GM18505 (cell line): ENCODE results near the gene PTPRD.

Experiments used
- ATAC-seq: cut with Tn5 transposase; IDR thresholded peaks from one replicate; pipeline ENCODE4 v1.9.1; 2021; ENCODE audit not compliant: unreplicated experiment
- POLR2A ChIP-seq: IDR thresholded peaks from 4 replicates; pipeline ENCODE4 v1.6.1; 2011; ENCODE audit warnings: borderline replicate concordance; ENCODE audit not compliant: insufficient read depth, insufficient read length; ENCODE audit errors: extremely low read depth

Gene PTPRD

DNA sequence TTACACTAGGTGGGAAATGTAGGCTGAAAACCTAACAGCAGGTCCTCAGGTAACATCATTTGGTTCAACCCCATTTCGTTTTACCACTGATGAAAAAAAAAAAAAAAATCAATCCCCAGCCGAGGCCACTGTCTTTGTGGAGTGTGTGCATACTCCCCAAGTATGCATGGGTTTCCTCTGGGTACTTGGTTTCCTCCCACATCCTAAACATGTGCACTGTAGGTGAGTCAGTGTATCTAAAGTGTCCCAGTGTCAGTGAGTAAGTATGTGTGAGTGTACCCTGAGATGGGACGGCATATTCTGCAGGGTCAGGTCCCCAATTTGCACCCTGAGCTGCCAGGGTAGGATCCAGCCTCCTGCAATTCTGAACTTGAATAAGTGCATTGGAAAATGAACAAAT, 1846.7 kb downstream of the PTPRD start:
- no peak for TF ChIP-seq POLR2A
- ATAC-seq, result no peak

- ATAC-seq, result no peak
- no peak for TF ChIP-seq POLR2A
These were observed 1848.8 kb downstream of the PTPRD start for GRCh38 chr9:8764051-8764450.

DNA sequence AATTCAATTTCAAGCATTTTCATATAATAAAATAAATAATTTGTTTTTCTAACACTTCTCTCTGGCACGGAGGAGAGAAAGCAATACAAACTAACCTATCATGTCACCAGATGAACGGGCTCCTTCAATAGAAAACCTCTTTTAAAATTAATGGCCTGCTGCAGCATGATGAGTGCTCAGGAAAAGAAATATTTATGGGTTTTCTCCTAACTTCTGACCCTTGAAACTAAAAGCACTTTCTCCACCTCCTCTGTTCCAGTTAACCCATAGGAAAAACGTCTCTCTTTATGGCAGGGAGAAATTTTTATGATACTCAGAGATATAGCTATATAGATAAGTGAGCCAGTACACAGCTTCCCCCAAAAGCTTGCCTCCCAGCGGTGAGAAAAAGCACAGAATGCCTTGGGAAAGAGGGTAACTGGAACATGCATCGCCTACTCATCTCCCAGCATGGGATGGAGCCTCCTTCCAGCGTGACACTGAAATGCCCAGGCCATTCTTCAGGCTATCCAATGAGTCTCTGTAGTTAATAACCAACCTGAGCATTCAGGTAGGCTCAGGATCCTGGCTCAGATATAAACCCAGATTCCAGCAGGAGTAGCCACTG, 1850.2 kb downstream of the PTPRD start:
- ATAC-seq, result no peak
- no peak for TF ChIP-seq POLR2A

DNA sequence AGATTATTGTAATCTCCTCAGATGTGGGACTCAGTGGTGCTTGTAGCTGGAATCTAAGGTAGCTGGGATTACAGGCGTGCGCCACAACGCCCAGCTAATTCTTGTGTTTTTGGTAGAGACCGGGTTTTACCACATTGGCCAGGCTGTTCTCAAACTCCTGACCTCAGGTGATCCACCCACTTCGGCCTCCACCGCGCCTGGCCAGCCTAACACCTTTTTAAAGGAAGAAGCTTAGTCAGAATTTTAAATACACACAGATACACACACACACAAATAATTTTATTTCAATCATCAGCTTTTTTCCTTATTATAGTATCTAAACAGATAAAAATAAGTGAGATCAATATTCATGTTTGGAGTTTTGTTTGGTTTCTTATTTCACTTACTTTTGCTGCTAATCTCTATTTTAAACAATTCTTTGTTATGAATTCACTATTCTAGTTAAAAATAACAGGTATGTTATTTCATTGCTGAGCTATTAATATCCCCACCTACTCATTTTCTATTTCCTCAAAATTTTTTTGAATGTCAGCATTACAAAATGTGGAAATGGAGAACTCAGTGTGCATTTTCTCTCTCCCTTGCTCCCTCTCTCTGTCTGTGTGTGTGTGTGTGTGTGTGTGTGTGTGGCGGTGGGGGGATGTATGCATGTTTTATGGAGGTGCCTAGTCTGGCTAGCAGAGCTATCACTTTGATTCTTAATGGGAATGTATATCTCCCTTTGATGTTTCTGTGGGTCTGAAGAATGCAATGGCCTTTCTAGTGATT, 1852.6 kb downstream of the PTPRD start:
- no peak for ATAC-seq
- TF ChIP-seq POLR2A, result no peak

DNA sequence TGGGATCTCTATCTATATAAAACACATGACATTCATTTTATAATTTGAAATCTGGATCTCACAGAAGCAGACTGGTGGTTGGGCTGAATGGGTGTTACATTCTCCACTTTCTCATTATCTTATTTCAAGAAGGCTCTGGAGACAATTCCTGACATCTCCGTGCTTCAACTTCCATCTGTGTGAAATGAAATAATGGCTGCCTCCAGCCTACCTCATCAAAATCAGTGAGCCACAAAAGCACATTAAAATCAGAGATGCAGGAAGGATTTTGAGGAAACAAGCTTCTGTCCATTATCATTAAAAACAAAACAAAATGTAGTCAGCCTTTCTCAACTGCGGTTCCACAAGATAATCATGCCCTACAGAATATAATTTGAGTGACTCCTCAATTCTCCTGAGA, 1854.9 kb downstream of the PTPRD start:
- TF ChIP-seq POLR2A, result no peak
- ATAC-seq, result no peak

DNA sequence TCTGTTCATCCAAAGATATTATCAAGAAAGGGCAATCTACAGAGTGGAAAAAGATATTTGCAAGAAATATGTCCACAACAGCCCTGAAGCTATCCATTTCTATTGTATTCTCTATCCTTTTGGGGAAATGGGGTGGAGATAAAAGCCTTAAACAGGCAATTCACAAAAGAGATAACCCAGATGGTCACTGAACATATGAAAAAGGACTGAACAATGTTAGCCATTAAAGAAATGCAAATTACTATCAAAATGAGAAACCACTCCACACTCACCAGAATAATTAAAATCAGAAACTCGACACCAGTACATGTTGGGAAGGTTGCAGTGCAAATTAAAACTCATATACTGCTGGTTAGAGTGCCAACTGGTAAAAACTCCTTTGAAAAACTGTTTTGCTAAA, 1858.1 kb downstream of the PTPRD start:
- no peak for ATAC-seq
- TF ChIP-seq POLR2A, result no peak

GRCh38 chr9:8751406-8751930, 1861.3 kb downstream of the PTPRD start:
- no peak for ATAC-seq
- TF ChIP-seq POLR2A, result no peak

- no peak for TF ChIP-seq POLR2A
- no peak for ATAC-seq
These were observed 1862.2 kb downstream of the PTPRD start for GRCh38 chr9:8750639-8751051.

GRCh38 chr9:8745347-8745746, 1867.5 kb downstream of the PTPRD start:
- TF ChIP-seq POLR2A, result no peak
- ATAC-seq, result no peak

GRCh38 chr9:8738945-8739344, 1873.9 kb downstream of the PTPRD start:
- TF ChIP-seq POLR2A, result no peak
- no peak for ATAC-seq

- no peak for ATAC-seq
- TF ChIP-seq POLR2A, result no peak
These were observed 1876.0 kb downstream of the PTPRD start for GRCh38 chr9:8736805-8737204.

DNA sequence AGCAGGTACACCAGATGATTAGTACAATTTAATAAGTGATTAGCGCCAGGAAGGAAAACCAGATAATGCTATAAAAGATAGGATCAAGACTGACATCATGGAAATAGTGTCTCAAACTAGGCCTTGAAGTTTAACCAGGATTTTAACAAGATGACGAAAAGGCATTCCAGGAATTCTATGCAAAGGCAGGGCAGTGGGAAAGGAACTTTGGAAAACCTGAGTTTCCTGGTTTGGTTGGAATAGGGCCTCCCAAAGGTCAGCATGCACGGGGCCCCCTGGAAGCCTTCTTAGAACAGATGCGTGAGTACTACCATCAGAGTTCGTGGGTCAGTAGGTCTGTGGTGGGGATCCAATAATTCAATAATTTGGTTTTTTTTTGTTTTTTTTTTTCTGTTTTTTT, 1878.0 kb downstream of the PTPRD start:
- no peak for ATAC-seq
- TF ChIP-seq POLR2A, result no peak

GRCh38 chr9:8733131-8733954, 1879.5 kb downstream of the PTPRD start:
- no peak for ATAC-seq
- no peak for TF ChIP-seq POLR2A

GRCh38 chr9:8732367-8733075, 1880.3 kb downstream of the PTPRD start:
- no peak for ATAC-seq
- no peak for TF ChIP-seq POLR2A

DNA sequence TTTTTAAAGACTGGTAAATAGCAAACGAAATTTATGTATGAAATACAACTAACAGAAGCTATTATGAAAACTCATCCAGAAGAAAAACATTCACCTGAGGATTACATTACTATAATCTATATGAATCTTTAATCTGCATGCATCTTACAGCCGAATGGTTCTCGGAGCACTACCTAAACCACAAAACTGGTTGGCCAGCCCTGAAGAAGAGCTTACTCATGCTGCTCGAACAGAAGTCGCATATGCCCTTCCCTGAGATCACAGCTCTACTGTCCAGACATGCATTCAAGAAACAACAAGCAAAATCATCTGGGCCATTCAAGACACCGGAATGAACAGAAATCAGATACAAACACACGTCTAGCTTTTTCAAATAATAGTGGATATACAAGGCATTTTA, 1882.2 kb downstream of the PTPRD start:
- no peak for ATAC-seq
- no peak for TF ChIP-seq POLR2A
